Measurements from ENCODE around the gene CHN1.

DNA sequence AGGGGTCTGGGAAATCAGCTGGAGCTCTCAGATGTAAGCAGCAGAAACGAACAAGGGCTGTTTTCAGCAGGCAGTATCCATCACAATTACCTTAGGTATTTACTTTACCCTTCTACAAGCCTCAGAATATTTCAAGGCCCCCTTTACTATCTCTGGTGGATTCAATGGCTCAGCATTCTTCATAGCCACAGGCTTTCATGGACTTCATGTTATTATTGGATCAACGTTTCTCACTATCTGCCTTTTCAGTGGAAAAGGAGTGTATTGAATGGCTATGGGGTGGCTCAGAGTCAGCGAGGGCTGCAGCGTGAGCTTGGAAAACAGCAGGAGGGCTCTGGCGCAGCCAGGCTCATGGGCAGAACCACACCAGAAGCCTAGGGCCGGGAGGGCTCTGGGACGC, 224.3 kb downstream of the CHN1 start:
- TF ChIP-seq, protein P1, sequence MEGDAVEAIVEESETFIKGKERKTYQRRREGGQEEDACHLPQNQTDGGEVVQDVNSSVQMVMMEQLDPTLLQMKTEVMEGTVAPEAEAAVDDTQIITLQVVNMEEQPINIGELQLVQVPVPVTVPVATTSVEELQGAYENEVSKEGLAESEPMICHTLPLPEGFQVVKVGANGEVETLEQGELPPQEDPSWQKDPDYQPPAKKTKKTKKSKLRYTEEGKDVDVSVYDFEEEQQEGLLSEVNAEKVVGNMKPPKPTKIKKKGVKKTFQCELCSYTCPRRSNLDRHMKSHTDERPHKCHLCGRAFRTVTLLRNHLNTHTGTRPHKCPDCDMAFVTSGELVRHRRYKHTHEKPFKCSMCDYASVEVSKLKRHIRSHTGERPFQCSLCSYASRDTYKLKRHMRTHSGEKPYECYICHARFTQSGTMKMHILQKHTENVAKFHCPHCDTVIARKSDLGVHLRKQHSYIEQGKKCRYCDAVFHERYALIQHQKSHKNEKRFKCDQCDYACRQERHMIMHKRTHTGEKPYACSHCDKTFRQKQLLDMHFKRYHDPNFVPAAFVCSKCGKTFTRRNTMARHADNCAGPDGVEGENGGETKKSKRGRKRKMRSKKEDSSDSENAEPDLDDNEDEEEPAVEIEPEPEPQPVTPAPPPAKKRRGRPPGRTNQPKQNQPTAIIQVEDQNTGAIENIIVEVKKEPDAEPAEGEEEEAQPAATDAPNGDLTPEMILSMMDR (IDR thresholded peaks at IDR 0.05): no peak
- no peak for TF ChIP-seq EZH2 (IDR thresholded peaks at IDR 0.05)

Measured in neural progenitor cell (in vitro differentiated cells).